Measurements from ENCODE around the gene EXOC6B. TPM values are rescaled to one million over a fixed set of nuclear protein-coding genes. Genes with fewer than 3 reads are reported as not detected.

EXOC6B gene
- total RNA-seq, 2 experiments from 2014 or later: 16.9 to 17.5 TPM

- no peak overlapping the region for H3K4me3 ChIP-seq (ENCODE audit: low read length)
- no peak overlapping the region for H3K27ac ChIP-seq (ENCODE audit: low read depth in 1 of 2, low read length in 2 of 2)
- H3K27ac Mint-ChIP-seq: no peak overlapping the region
- no peak for ATAC-seq (ENCODE audit: poor library complexity)
- no peaks in the 10 kb centered on the region for H3K9me3 ChIP-seq (ENCODE audit: control insufficient read depth in 1 of 2, insufficient read depth in 1 of 2, low read length in 2 of 2)
- no peaks in the 10 kb centered on the region for H3K27me3 ChIP-seq (ENCODE audit: control insufficient read depth in 1 of 2, insufficient read depth in 2 of 2, low read length in 2 of 2)
- peaks cover 26% of the 10 kb centered on the region for H3K27me3 Mint-ChIP-seq
- H3K4me3 Mint-ChIP-seq: no peak overlapping the region
- H3K4me1 ChIP-seq (ENCODE audit: insufficient read depth, low read length): peaks cover 3% of the 10 kb centered on the region
- CTCF ChIA-PET: interaction anchor here (0.6 to 0.7 kb wide), 2 partner anchors 61 to 64 kb away, joined by 4 read pairs; no protein-coding TSS in a partner anchor
- no peaks in the 10 kb centered on the region for H3K9me3 Mint-ChIP-seq
- no peak for TF ChIP-seq CTCF (IDR thresholded peaks at IDR 0.05)
- H3K36me3 Mint-ChIP-seq (ENCODE audit: low read depth): no peaks in the 10 kb centered on the region
- POLR2A ChIA-PET: no interaction called here
- peaks cover 6% of the 10 kb centered on the region for H3K4me1 Mint-ChIP-seq (ENCODE audit: low read depth)
- H3K36me3 ChIP-seq (ENCODE audit: insufficient read depth, low read length): no peaks in the 10 kb centered on the region
- DNase-seq: no peak
- intact Hi-C loops (cut with DNase I, micrococcal nuclease): no loop called here
Observed at GRCh38 chr2:72837171-72837570, 11.3 kb upstream of the EXOC6B start.

GRCh38 chr2:72835403-72835802 is 9.6 kb upstream of the EXOC6B start:
- POLR2A ChIA-PET: no interaction called here
- no peak for DNase-seq
- H3K27ac Mint-ChIP-seq: no peak overlapping the region

GRCh38 chr2:72834596-72834995 is 8.8 kb upstream of the EXOC6B start:
- peaks cover 3% of the 10 kb centered on the region for H3K4me1 ChIP-seq (ENCODE audit: insufficient read depth, low read length)
- CTCF ChIA-PET: no interaction called here
- H3K27ac ChIP-seq (ENCODE audit: low read depth in 1 of 2, low read length in 2 of 2): no peak overlapping the region
- no peaks in the 10 kb centered on the region for H3K36me3 Mint-ChIP-seq (ENCODE audit: low read depth)
- no peaks in the 10 kb centered on the region for H3K36me3 ChIP-seq (ENCODE audit: insufficient read depth, low read length)
- no peaks in the 10 kb centered on the region for H3K27me3 ChIP-seq (ENCODE audit: control insufficient read depth in 1 of 2, insufficient read depth in 2 of 2, low read length in 2 of 2)
- peaks cover 6% of the 10 kb centered on the region for H3K4me1 Mint-ChIP-seq (ENCODE audit: low read depth)
- intact Hi-C loops (cut with DNase I, micrococcal nuclease): no loop called here
- no peaks in the 10 kb centered on the region for H3K9me3 Mint-ChIP-seq
- no peak for ATAC-seq (ENCODE audit: poor library complexity)
- no peak overlapping the region for H3K4me3 ChIP-seq (ENCODE audit: low read length)
- H3K4me3 Mint-ChIP-seq: no peak overlapping the region
- H3K27me3 Mint-ChIP-seq: peaks cover 15% of the 10 kb centered on the region
- TF ChIP-seq CTCF (IDR thresholded peaks at IDR 0.05): no peak
- DNase-seq: no peak
- H3K27ac Mint-ChIP-seq: no peak overlapping the region
- no peaks in the 10 kb centered on the region for H3K9me3 ChIP-seq (ENCODE audit: control insufficient read depth in 1 of 2, insufficient read depth in 1 of 2, low read length in 2 of 2)
- POLR2A ChIA-PET: no interaction called here

More at GRCh38 chr2:72835403-72835802, 9.6 kb upstream of the EXOC6B start:
- Histone ChIP-seq H3K9me3 (ENCODE audit: control insufficient read depth in 1 of 2, insufficient read depth in 1 of 2, low read length in 2 of 2) (no peaks in the 10 kb centered on the region), H3K36me3 (ENCODE audit: insufficient read depth, low read length) (no peaks in the 10 kb centered on the region), H3K27ac (ENCODE audit: low read depth in 1 of 2, low read length in 2 of 2) (no peak overlapping the region), H3K4me3 (ENCODE audit: low read length) (no peak overlapping the region), H3K4me1 (ENCODE audit: insufficient read depth, low read length) (peaks cover 3% of the 10 kb centered on the region), H3K27me3 (ENCODE audit: control insufficient read depth in 1 of 2, insufficient read depth in 2 of 2, low read length in 2 of 2) (no peaks in the 10 kb centered on the region)
- TF ChIP-seq CTCF (IDR thresholded peaks at IDR 0.05): no peak
- Mint-ChIP-seq H3K27me3 (peaks cover 16% of the 10 kb centered on the region), H3K36me3 (ENCODE audit: low read depth) (no peaks in the 10 kb centered on the region), H3K9me3 (no peaks in the 10 kb centered on the region), H3K4me1 (ENCODE audit: low read depth) (peaks cover 6% of the 10 kb centered on the region), H3K4me3 (no peak overlapping the region)
- intact Hi-C loops (cut with DNase I, micrococcal nuclease): no loop called here
- CTCF ChIA-PET: no interaction called here
- ATAC-seq (ENCODE audit: poor library complexity): no peak
